Vagina (tissue), 2 donors: ENCODE results near the gene CTDSP2. TPM values are rescaled to one million over a fixed set of nuclear protein-coding genes. Genes with fewer than 3 reads are reported as not detected.
A peak's percentile ranks its signal among the peaks of the same experiment; 100 is the strongest.

Experiments
- DNase-seq, 2 donors: peaks; one replicate each; pipeline ENCODE4 v3.0.0-alpha.2; 2017; ENCODE audit errors: extremely low spot score in 2 of 2
- H3K27ac ChIP-seq: fragments of 200-600 bp; sonication (generic); one replicate; pipeline ENCODE4 v1.5.1; 2019
- H3K27me3 ChIP-seq: fragments of 200-600 bp; sonication (generic); one replicate; pipeline ENCODE4 v1.5.1; 2019
- H3K36me3 ChIP-seq, 2 donors: fragments of 200-600 bp; sonication (generic); one replicate each; pipeline ENCODE4 v1.5.1; 2017 to 2019
- H3K4me1 ChIP-seq: fragments of 200-600 bp; sonication (generic); one replicate; pipeline ENCODE4 v1.5.1; 2019
- H3K4me3 ChIP-seq, 2 donors: fragments of 200-600 bp; sonication (generic); 1 replicate in 1 of 2; 2 replicates in 1 of 2; pipeline ENCODE4 v1.5.1; 2016 to 2019
- H3K9me3 ChIP-seq: fragments of 200-600 bp; sonication (generic); one replicate; pipeline ENCODE4 v1.5.1; 2019
- POLR2A ChIP-seq, 2 donors: fragments of 450-650 bp; IDR thresholded peaks; one replicate each; pipeline ENCODE4 v1.6.1; 2017; ENCODE audit warnings: antibody characterized with exemption in 2 of 2, mild to moderate bottlenecking in 2 of 2, moderate library complexity in 2 of 2
- POLR2AphosphoS5 ChIP-seq, 2 donors: sonication (generic); formaldehyde crosslinking; IDR thresholded peaks; one replicate each; pipeline ENCODE4 v1.9.0; 2017; ENCODE audit warnings: antibody characterized with exemption in 2 of 2, mild to moderate bottlenecking in 2 of 2, low read depth in 1 of 2; ENCODE audit not compliant: insufficient read depth in 1 of 2
- intact Hi-C: fragments of 100-400 bp; cut with DNase I; formaldehyde crosslinking; loops from one replicate; pipeline ENCODE4 v1.15.1; 2023
- total RNA-seq: library from RNA; depleted of rRNA; stranded (reverse); fragments of >200 nt; gene quantifications from one replicate; pipeline ENCODE4 v1.2.3, GENCODE V29; 2016
- TF ChIP-seq, protein P1 (sequence below), 3 experiments: fragments of 450-650 bp in 2 of 3; fragments of 200-600 bp in 1 of 3; sonication (generic) in 1 of 3; IDR thresholded peaks; one replicate each; pipeline ENCODE4 v1.5.1; 2017 to 2019; ENCODE audit warnings: antibody characterized with exemption in 3 of 3, mild to moderate bottlenecking in 2 of 3, moderate library complexity in 2 of 3

The CTDSP2 gene
- total RNA-seq, 1 donor from 2014 or later = 108 TPM

DNA sequence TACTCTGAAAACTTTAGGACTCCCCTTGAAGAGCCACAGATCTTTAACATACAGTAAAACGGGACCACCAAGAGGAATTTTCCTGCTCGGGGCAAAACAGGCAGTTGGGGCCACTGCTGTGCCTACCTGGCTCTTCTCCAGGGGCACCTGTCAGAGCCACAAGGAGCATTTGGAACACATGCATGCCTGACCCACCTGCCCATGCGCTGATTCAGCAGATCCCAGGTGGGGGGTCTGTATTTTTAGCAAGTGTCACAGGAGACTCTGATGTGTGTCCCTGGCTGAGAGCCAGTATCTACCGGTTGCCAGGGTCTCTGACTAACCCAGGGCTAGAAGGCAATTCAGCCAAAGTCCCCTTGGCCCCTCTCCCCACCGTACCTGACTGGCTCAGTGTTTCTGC lies 6.5 kb downstream of the CTDSP2 start:
- TF ChIP-seq POLR2AphosphoS5 (IDR thresholded peaks at IDR 0.05; ENCODE audit: insufficient read depth in 1 of 2, low read depth in 1 of 2) = no peak
- TF ChIP-seq, protein P1, sequence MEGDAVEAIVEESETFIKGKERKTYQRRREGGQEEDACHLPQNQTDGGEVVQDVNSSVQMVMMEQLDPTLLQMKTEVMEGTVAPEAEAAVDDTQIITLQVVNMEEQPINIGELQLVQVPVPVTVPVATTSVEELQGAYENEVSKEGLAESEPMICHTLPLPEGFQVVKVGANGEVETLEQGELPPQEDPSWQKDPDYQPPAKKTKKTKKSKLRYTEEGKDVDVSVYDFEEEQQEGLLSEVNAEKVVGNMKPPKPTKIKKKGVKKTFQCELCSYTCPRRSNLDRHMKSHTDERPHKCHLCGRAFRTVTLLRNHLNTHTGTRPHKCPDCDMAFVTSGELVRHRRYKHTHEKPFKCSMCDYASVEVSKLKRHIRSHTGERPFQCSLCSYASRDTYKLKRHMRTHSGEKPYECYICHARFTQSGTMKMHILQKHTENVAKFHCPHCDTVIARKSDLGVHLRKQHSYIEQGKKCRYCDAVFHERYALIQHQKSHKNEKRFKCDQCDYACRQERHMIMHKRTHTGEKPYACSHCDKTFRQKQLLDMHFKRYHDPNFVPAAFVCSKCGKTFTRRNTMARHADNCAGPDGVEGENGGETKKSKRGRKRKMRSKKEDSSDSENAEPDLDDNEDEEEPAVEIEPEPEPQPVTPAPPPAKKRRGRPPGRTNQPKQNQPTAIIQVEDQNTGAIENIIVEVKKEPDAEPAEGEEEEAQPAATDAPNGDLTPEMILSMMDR (IDR thresholded peaks at IDR 0.05) = no peak
- no peak for TF ChIP-seq POLR2A (IDR thresholded peaks at IDR 0.05)
- Histone ChIP-seq H3K4me3 (peak overlapping the region; percentile 9 to 21), H3K27ac (peak overlapping the region; percentile 99), H3K4me1 (peaks cover 97% of the 10 kb centered on the region), H3K9me3 (no peaks in the 10 kb centered on the region), H3K27me3 (no peaks in the 10 kb centered on the region), H3K36me3 (no peaks in the 10 kb centered on the region)
- intact Hi-C loops = loop anchor here (10.0 kb wide), 1 partner anchor 65 kb away; the partner anchor contains the start of genes EEF1AKMT3 and METTL1
- DNase-seq = no peak

DNA sequence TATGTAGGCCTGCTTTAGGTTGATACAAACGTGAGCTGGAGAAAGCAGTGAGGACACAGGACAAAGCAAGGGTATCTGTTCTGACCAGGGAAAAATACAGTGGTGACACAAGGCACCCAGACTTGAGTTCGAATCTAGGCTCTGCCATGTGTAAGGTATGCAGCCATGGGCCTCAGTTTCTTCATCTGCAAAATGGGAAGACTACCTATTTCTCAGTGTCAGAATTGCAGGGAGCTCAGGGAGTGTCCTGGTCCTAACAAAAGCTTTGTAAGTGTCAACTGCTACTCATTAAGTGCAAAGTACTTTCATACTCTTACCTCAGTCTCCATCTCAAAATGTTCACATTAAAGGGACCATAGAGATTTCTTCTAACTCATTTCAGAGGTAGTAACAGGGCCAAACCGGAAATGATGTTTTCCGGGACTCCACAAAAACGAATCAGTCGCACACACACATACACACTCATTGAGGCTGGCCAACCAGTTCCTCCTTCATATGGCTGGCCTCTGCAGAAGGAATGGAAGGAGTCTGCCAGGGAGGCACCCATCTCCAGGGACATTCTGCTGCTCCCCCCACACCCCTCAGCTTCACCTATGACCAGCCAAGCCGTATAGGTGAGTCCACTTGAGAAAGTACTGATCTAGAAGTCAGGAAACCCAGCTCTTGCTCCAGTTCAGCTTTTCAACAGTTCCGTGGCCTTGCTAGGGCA lies 7.8 kb downstream of the CTDSP2 start:
- Histone ChIP-seq H3K27me3 (no peaks in the 10 kb centered on the region), H3K27ac (peak overlapping the region; percentile 34), H3K4me1 (peaks cover 100% of the 10 kb centered on the region), H3K4me3 (peak overlapping the region; percentile 16 to 27), H3K9me3 (no peaks in the 10 kb centered on the region), H3K36me3 (no peaks in the 10 kb centered on the region)
- no peak for TF ChIP-seq POLR2A (IDR thresholded peaks at IDR 0.05)
- TF ChIP-seq, protein P1 (IDR thresholded peaks at IDR 0.05) = no peak
- TF ChIP-seq POLR2AphosphoS5 (IDR thresholded peaks at IDR 0.05; ENCODE audit: insufficient read depth in 1 of 2, low read depth in 1 of 2) = no peak
- intact Hi-C loops = loop anchor here (10.0 kb wide), 1 partner anchor 64 kb away; the partner anchor contains the start of genes EEF1AKMT3 and METTL1
- DNase-seq = no peak

DNA sequence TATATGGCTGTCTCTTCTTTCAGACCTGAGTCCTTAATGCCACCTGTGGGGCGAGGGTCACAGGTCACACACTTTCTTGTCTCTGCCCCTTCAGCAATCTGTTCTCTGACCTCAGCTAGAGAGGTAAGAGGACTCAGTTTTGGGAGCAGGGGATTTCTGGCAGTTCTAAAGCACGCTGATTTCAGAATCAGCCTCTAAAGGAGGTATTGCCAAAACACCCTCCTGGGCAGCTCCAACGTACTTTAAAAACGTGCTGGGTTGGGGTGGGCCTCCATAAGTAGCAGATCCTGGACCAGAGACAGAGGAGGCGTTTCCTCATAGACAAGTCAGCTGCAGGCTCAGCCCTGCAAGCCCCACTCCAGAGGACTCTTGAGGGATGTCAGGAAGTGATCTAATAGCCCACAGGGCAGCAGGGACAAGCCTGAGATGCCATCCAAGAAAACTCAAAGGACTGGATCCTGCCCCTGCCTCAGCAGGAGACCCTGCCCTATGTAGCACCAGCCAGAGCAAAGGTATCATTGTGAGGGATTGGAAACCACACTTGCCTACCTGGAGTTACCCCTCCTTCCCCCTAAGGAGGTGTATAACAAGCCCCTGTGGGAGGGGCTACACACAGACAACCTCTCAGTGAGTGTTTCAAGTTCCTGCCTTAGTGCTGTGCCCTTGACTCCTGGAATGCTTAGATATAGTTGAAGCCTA lies 8.5 kb downstream of the CTDSP2 start:
- intact Hi-C loops = loop anchor here (10.0 kb wide), 1 partner anchor 63 kb away; the partner anchor contains the start of genes EEF1AKMT3 and METTL1

DNA sequence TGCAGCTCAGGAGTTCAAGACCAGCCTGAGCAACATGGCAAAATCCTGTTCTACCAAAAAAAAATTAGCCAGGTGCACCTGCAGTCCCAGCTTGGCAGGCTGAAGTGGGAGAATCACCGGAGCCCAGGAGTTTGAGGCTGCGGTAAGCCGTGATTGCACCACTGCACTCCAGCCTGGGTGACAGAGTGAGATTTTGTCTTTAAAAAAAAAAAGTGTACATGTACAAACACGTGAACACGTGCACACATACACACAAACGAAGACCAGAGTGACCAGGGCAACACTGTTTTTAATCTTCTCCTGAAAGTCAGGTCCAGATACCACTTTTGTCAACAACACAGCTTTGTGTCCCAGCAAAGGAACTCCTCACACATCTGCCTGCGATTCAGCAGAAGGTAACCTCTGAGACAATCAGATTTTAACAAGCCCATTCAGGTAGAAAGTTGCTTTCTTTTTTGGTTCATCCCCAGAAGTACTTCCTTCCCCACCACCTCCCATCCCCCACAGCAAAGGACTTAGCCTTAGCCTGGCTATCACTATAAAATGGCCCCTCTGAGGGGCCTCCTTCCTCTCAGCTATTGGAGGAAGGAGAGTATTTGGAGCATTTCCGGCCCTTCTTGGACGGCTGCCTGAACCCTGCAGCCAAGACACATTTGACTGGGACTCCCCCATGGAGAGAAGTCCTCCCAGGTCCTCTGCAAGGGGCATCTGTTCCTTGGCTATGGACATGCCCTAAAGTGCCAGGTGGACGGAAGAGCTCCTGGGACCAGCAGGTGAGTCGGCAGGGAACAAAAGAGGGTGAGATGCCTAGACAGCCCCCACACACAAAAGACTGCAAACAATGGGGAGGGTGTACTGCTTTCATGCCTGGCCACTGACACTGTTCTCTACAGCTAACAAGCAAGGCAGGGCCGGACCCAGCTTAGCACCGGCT lies 9.8 kb downstream of the CTDSP2 start:
- Histone ChIP-seq H3K4me1 (peaks cover 100% of the 10 kb centered on the region), H3K36me3 (no peaks in the 10 kb centered on the region), H3K27me3 (no peaks in the 10 kb centered on the region), H3K27ac (peak overlapping the region; percentile 34), H3K9me3 (no peaks in the 10 kb centered on the region), H3K4me3 (peak overlapping the region; percentile 16 to 36)
- TF ChIP-seq POLR2AphosphoS5 (IDR thresholded peaks at IDR 0.05; ENCODE audit: insufficient read depth in 1 of 2, low read depth in 1 of 2) = peak in 1 of 2 donors; percentile 26
- no peak for TF ChIP-seq POLR2A (IDR thresholded peaks at IDR 0.05)
- DNase-seq = no peak
- intact Hi-C loops = loop anchor here (10.0 kb wide), 1 partner anchor 62 kb away; the partner anchor contains the start of genes EEF1AKMT3 and METTL1

More for the DNA sequence above, 8.5 kb downstream of the CTDSP2 start:
- Histone ChIP-seq H3K9me3 (no peaks in the 10 kb centered on the region), H3K36me3 (no peaks in the 10 kb centered on the region), H3K27ac (peak overlapping the region; percentile 34), H3K4me3 (peak overlapping the region; percentile 16 to 27), H3K27me3 (no peaks in the 10 kb centered on the region), H3K4me1 (peaks cover 100% of the 10 kb centered on the region)
- no peak for DNase-seq
- TF ChIP-seq, protein P1 (IDR thresholded peaks at IDR 0.05) = no peak
- TF ChIP-seq POLR2A (IDR thresholded peaks at IDR 0.05) (no peak), POLR2AphosphoS5 (IDR thresholded peaks at IDR 0.05; ENCODE audit: insufficient read depth in 1 of 2, low read depth in 1 of 2) (no peak)
